Measurements from ENCODE around the gene EPAS1. TPM values are rescaled to one million over a fixed set of nuclear protein-coding genes. Genes with fewer than 3 reads are reported as not detected.

EPAS1 gene
- total and polyA plus RNA-seq, 2 of the 13 experiments (the other 11 are each of a cell fraction or from before 2014, with no cell fraction given), result 47.1 to 182 TPM

DNA sequence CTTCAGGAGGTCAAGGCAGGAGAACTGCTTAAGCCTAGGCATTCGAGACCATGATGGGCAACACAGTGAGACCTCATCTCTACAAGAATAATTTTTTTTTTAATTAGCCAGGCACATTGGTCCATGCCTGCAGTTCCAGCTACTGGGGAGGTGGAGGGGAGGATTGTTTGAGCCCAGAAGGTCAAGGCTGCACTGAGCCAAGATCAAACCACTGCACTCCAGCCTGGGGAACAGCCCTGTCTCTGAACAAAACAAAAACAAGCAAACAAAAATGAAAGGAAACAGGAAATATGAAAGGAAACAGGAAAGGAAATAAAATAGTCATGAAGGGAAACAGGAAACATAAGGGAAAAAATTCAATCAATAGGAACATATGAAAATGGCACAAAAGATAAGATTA, 117.5 kb downstream of the EPAS1 start (continued):
- TF ChIP-seq, protein P1, sequence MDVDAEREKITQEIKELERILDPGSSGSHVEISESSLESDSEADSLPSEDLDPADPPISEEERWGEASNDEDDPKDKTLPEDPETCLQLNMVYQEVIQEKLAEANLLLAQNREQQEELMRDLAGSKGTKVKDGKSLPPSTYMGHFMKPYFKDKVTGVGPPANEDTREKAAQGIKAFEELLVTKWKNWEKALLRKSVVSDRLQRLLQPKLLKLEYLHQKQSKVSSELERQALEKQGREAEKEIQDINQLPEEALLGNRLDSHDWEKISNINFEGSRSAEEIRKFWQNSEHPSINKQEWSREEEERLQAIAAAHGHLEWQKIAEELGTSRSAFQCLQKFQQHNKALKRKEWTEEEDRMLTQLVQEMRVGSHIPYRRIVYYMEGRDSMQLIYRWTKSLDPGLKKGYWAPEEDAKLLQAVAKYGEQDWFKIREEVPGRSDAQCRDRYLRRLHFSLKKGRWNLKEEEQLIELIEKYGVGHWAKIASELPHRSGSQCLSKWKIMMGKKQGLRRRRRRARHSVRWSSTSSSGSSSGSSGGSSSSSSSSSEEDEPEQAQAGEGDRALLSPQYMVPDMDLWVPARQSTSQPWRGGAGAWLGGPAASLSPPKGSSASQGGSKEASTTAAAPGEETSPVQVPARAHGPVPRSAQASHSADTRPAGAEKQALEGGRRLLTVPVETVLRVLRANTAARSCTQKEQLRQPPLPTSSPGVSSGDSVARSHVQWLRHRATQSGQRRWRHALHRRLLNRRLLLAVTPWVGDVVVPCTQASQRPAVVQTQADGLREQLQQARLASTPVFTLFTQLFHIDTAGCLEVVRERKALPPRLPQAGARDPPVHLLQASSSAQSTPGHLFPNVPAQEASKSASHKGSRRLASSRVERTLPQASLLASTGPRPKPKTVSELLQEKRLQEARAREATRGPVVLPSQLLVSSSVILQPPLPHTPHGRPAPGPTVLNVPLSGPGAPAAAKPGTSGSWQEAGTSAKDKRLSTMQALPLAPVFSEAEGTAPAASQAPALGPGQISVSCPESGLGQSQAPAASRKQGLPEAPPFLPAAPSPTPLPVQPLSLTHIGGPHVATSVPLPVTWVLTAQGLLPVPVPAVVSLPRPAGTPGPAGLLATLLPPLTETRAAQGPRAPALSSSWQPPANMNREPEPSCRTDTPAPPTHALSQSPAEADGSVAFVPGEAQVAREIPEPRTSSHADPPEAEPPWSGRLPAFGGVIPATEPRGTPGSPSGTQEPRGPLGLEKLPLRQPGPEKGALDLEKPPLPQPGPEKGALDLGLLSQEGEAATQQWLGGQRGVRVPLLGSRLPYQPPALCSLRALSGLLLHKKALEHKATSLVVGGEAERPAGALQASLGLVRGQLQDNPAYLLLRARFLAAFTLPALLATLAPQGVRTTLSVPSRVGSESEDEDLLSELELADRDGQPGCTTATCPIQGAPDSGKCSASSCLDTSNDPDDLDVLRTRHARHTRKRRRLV (CRISPR knock-in tag; IDR thresholded peaks at IDR 0.05), result no peak
- TF ChIP-seq HOXA5 (CRISPR knock-in tag; IDR thresholded peaks at IDR 0.05) (no peak; the same call in 1 of the 2 replicates), FOXK1 (CRISPR knock-in tag; IDR thresholded peaks at IDR 0.05; ENCODE audit: borderline replicate concordance, low read depth) (peak; percentile 92), HNF4G (IDR thresholded peaks at IDR 0.05; ENCODE audit: borderline replicate concordance, low read depth, low read length) (peak; percentile 58), HNF4G (CRISPR knock-in tag; IDR thresholded peaks at IDR 0.05; ENCODE audit: borderline replicate concordance, low read depth) (no peak), MIER3 (CRISPR knock-in tag; IDR thresholded peaks at IDR 0.05; ENCODE audit: borderline replicate concordance) (peak; percentile 48; the same call in 1 of the 2 replicates), ELF3 (CRISPR knock-in tag; IDR thresholded peaks at IDR 0.05) (peak; percentile 95), DPF2 (CRISPR knock-in tag; IDR thresholded peaks at IDR 0.05; ENCODE audit: borderline replicate concordance, low read depth) (peak; percentile 84)
- TF ChIP-seq, protein P2, sequence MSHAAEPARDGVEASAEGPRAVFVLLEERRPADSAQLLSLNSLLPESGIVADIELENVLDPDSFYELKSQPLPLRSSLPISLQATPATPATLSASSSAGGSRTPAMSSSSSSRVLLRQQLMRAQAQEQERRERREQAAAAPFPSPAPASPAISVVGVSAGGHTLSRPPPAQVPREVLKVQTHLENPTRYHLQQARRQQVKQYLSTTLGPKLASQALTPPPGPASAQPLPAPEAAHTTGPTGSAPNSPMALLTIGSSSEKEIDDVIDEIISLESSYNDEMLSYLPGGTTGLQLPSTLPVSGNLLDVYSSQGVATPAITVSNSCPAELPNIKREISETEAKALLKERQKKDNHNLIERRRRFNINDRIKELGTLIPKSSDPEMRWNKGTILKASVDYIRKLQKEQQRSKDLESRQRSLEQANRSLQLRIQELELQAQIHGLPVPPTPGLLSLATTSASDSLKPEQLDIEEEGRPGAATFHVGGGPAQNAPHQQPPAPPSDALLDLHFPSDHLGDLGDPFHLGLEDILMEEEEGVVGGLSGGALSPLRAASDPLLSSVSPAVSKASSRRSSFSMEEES (CRISPR knock-in tag; IDR thresholded peaks at IDR 0.05), result peak; percentile 49; the same call in 1 of the 2 replicates
- TF ChIP-seq, protein P3, sequence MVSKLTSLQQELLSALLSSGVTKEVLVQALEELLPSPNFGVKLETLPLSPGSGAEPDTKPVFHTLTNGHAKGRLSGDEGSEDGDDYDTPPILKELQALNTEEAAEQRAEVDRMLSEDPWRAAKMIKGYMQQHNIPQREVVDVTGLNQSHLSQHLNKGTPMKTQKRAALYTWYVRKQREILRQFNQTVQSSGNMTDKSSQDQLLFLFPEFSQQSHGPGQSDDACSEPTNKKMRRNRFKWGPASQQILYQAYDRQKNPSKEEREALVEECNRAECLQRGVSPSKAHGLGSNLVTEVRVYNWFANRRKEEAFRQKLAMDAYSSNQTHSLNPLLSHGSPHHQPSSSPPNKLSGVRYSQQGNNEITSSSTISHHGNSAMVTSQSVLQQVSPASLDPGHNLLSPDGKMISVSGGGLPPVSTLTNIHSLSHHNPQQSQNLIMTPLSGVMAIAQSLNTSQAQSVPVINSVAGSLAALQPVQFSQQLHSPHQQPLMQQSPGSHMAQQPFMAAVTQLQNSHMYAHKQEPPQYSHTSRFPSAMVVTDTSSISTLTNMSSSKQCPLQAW (CRISPR knock-in tag; IDR thresholded peaks at IDR 0.05), result peak; percentile 78
- TF ChIP-seq, protein P4, sequence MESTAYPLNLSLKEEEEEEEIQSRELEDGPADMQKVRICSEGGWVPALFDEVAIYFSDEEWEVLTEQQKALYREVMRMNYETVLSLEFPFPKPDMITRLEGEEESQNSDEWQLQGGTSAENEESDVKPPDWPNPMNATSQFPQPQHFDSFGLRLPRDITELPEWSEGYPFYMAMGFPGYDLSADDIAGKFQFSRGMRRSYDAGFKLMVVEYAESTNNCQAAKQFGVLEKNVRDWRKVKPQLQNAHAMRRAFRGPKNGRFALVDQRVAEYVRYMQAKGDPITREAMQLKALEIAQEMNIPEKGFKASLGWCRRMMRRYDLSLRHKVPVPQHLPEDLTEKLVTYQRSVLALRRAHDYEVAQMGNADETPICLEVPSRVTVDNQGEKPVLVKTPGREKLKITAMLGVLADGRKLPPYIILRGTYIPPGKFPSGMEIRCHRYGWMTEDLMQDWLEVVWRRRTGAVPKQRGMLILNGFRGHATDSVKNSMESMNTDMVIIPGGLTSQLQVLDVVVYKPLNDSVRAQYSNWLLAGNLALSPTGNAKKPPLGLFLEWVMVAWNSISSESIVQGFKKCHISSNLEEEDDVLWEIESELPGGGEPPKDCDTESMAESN (CRISPR knock-in tag; conservative IDR thresholded peaks at IDR 0.05), result peak; percentile 36; the same call in 1 of the 2 replicates
- TF ChIP-seq, protein P5, sequence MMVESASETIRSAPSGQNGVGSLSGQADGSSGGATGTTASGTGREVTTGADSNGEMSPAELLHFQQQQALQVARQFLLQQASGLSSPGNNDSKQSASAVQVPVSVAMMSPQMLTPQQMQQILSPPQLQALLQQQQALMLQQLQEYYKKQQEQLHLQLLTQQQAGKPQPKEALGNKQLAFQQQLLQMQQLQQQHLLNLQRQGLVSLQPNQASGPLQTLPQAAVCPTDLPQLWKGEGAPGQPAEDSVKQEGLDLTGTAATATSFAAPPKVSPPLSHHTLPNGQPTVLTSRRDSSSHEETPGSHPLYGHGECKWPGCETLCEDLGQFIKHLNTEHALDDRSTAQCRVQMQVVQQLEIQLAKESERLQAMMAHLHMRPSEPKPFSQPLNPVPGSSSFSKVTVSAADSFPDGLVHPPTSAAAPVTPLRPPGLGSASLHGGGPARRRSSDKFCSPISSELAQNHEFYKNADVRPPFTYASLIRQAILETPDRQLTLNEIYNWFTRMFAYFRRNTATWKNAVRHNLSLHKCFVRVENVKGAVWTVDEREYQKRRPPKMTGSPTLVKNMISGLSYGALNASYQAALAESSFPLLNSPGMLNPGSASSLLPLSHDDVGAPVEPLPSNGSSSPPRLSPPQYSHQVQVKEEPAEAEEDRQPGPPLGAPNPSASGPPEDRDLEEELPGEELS (CRISPR knock-in tag; IDR thresholded peaks at IDR 0.05), result peak; percentile 99
- TF ChIP-seq, protein P6, sequence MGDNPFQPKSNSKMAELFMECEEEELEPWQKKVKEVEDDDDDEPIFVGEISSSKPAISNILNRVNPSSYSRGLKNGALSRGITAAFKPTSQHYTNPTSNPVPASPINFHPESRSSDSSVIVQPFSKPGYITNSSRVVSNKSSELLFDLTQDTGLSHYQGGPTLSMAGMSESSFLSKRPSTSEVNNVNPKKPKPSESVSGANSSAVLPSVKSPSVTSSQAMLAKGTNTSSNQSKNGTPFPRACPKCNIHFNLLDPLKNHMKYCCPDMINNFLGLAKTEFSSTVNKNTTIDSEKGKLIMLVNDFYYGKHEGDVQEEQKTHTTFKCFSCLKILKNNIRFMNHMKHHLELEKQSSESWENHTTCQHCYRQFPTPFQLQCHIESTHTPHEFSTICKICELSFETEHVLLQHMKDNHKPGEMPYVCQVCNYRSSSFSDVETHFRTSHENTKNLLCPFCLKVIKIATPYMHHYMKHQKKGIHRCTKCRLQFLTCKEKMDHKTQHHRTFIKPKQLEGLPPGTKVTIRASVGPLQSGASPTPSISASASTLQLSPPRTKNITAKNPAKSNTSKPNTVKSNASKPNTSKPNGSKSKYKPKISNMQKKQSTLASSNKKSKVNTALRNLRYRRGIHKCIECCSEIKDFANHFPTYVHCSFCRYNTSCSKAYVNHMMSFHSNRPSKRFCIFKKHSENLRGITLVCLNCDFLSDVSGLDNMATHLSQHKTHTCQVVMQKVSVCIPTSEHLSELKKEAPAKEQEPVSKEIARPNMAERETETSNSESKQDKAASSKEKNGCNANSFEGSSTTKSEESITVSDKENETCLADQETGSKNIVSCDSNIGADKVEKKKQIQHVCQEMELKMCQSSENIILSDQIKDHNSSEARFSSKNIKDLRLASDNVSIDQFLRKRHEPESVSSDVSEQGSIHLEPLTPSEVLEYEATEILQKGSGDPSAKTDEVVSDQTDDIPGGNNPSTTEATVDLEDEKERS (CRISPR knock-in tag; IDR thresholded peaks at IDR 0.05), result peak; percentile 47; the same call in 1 of the 2 replicates
